ENCODE measurements around the gene PPEF2. TPM values are rescaled to one million over a fixed set of nuclear protein-coding genes. Genes with fewer than 3 reads are reported as not detected.
A peak's percentile ranks its signal among the peaks of the same experiment; 100 is the strongest.
"Not testable (repeated sequence)": the region's sequence is repeated elsewhere in the genome, so short reads cannot be mapped to it uniquely, and the experiment has no call there.

The PPEF2 gene
- polyA plus RNA-seq, 3 donors, result 0.25 TPM; not detected in 2

GRCh38 chr4:75930152-75930551, 27.9 kb upstream of the PPEF2 start:
- Histone ChIP-seq H3K79me2 (ENCODE audit: insufficient read depth, low read length) (no peaks in the 10 kb centered on the region), H3K36me3 (replicated peaks in 1 of 2; ENCODE audit: control insufficient read depth in 1 of 2, insufficient read depth in 2 of 2, low read length in 2 of 2) (peaks cover 94 to 96% of the 10 kb centered on the region in 2 donors), H3K27ac (ENCODE audit: low read depth in 1 of 2, low read length in 2 of 2) (peak overlapping the region in 1 of 2 donors; percentile 20), H4K20me1 (ENCODE audit: insufficient read depth, low read length) (peaks cover 76% of the 10 kb centered on the region), H3K9ac (ENCODE audit: insufficient read depth, low read length, poor library complexity, severe bottlenecking) (no peak overlapping the region), H3K9me3 (replicated peaks in 1 of 2; ENCODE audit: control insufficient read depth in 1 of 2, insufficient read depth in 1 of 2, low read length in 2 of 2) (no peaks in the 10 kb centered on the region), H3K4me3 (replicated peaks in 1 of 3; ENCODE audit: low read depth in 2 of 3, low read length in 3 of 3) (no peak overlapping the region), H3K27me3 (ENCODE audit: control insufficient read depth in 2 of 2, insufficient read depth in 2 of 2, low read length in 2 of 2) (no peaks in the 10 kb centered on the region), H3K4me1 (ENCODE audit: control insufficient read depth in 1 of 2, insufficient read depth in 2 of 2, low read length in 2 of 2) (no peaks in the 10 kb centered on the region), H2AFZ (ENCODE audit: insufficient read depth, low read depth, low read length, poor library complexity, severe bottlenecking) (no peak overlapping the region), H3K4me2 (replicated peaks; ENCODE audit: extremely low read depth, low read length, poor library complexity, severe bottlenecking) (no peak overlapping the region)
- Mint-ChIP-seq H3K4me3 (no peak overlapping the region), H3K27ac (peak overlapping the region in 1 of 7 donors; percentile 22), H3K9me3 (no peaks in the 10 kb centered on the region), H3K36me3 (peaks cover 68 to 95% of the 10 kb centered on the region in 2 donors), H3K27me3 (ENCODE audit: low read depth in 3 of 3) (peaks cover 0 to 3% (median 0%) of the 10 kb centered on the region in 3 donors), H3K4me1 (peaks cover 5% of the 10 kb centered on the region)
- no peak for TF ChIP-seq CTCF (IDR thresholded peaks at IDR 0.05)
- intact Hi-C loops (cut with micrococcal nuclease), result no loop called here
- no CpG with 5 or more reads among the region's 3 CpGs for WGBS (ENCODE audit: insufficient coverage)
- no peak for DNase-seq

- H3K4me3 Mint-ChIP-seq; H2AFZ ChIP-seq (ENCODE audit: insufficient read depth, low read depth, low read length, poor library complexity, severe bottlenecking); H3K4me1 ChIP-seq (ENCODE audit: control insufficient read depth in 1 of 2, insufficient read depth in 2 of 2, low read length in 2 of 2); H3K4me2 ChIP-seq (replicated peaks; ENCODE audit: extremely low read depth, low read length, poor library complexity, severe bottlenecking); H3K9me3 ChIP-seq (replicated peaks in 1 of 2; ENCODE audit: control insufficient read depth in 1 of 2, insufficient read depth in 1 of 2, low read length in 2 of 2); H3K9me3 Mint-ChIP-seq; H3K9ac ChIP-seq (ENCODE audit: insufficient read depth, low read length, poor library complexity, severe bottlenecking); H3K4me3 ChIP-seq (replicated peaks in 1 of 3; ENCODE audit: low read depth in 2 of 3, low read length in 3 of 3); H3K27me3 Mint-ChIP-seq (ENCODE audit: low read depth in 3 of 3); DNase-seq; H3K27ac Mint-ChIP-seq; H3K79me2 ChIP-seq (ENCODE audit: insufficient read depth, low read length); H3K27me3 ChIP-seq (ENCODE audit: control insufficient read depth in 2 of 2, insufficient read depth in 2 of 2, low read length in 2 of 2); H3K27ac ChIP-seq (ENCODE audit: low read depth in 1 of 2, low read length in 2 of 2); intact Hi-C loops (cut with micrococcal nuclease): not testable (repeated sequence)
- Mint-ChIP-seq H3K36me3 (peaks cover 84 to 100% of the 10 kb centered on the region in 2 donors), H3K4me1 (peaks cover 15% of the 10 kb centered on the region)
- 100% methylated on average over 2 of the region's 11 CpGs for WGBS (ENCODE audit: insufficient coverage)
- peaks cover 93 to 98% of the 10 kb centered on the region in 2 donors for H3K36me3 ChIP-seq (replicated peaks in 1 of 2; ENCODE audit: control insufficient read depth in 1 of 2, insufficient read depth in 2 of 2, low read length in 2 of 2)
- peaks cover 51% of the 10 kb centered on the region for H4K20me1 ChIP-seq (ENCODE audit: insufficient read depth, low read length)
Observed at GRCh38 chr4:75924916-75925315, 22.7 kb upstream of the PPEF2 start.
